ENCODE results near the gene HS3ST5. TPM values are rescaled to one million over a fixed set of nuclear protein-coding genes. Genes with fewer than 3 reads are reported as not detected.

The HS3ST5 gene
- total and polyA plus RNA-seq, 2 experiments from 2014 or later, result 2.8 to 3.5 TPM

GRCh38 chr6:114133816-114134215 is 209.0 kb downstream of the HS3ST5 start (continued):
- no peak for TF ChIP-seq ZNF462 (CRISPR knock-in tag; IDR thresholded peaks at IDR 0.05)
- no peak for TF ChIP-seq JUNB (IDR thresholded peaks at IDR 0.05; ENCODE audit: unreplicated experiment)
- no peak for TF ChIP-seq REST (IDR thresholded peaks at IDR 0.05; ENCODE audit: unreplicated experiment)

GRCh38 chr6:114131945-114132344 is 210.9 kb downstream of the HS3ST5 start:
- Histone ChIP-seq H4K20me1 (replicated peaks; ENCODE audit: insufficient read depth) (no peaks in the 10 kb centered on the region), H2AFZ (no peak overlapping the region), H3K4me2 (no peak overlapping the region), H3K36me3 (ENCODE audit: insufficient read depth) (no peaks in the 10 kb centered on the region), H3F3A (replicated peaks; ENCODE audit: low read depth) (no peaks in the 10 kb centered on the region), H3K4me1 (ENCODE audit: insufficient read depth) (no peaks in the 10 kb centered on the region), H3K79me2 (replicated peaks; ENCODE audit: insufficient read depth) (no peaks in the 10 kb centered on the region), H3K27ac (ENCODE audit: low read depth) (no peak overlapping the region), H3K27me3 (ENCODE audit: insufficient read depth) (no peaks in the 10 kb centered on the region), H3K9me2 (ENCODE audit: insufficient read depth) (0 out of 2 replicates have a peak, but pooled peaks cover 6% of the 10 kb centered on the region), H3K4me3 (no peak overlapping the region)
- Mint-ChIP-seq H3K27me3 (ENCODE audit: insufficient read depth, low read depth, poor library complexity) (no peaks in the 10 kb centered on the region), H3K9me3 (no peaks in the 10 kb centered on the region), H3K27ac (no peak overlapping the region), H3K4me1 (peaks cover 5% of the 10 kb centered on the region; the same call in 1 of the 3 replicates), H3K4me3 (no peak overlapping the region), H3K36me3 (ENCODE audit: low read depth) (peaks cover 6% of the 10 kb centered on the region)
- ATAC-seq, result no peak
- no peak for DNase-seq (ENCODE audit: low spot score)
- TF ChIP-seq NANOG (IDR thresholded peaks at IDR 0.05; ENCODE audit: borderline replicate concordance) (no peak), ZNF462 (CRISPR knock-in tag; IDR thresholded peaks at IDR 0.05) (no peak), ZNF114 (CRISPR knock-in tag; IDR thresholded peaks at IDR 0.05) (no peak), JUNB (IDR thresholded peaks at IDR 0.05; ENCODE audit: unreplicated experiment) (no peak), STAT1 (IDR thresholded peaks at IDR 0.05; ENCODE audit: unreplicated experiment) (no peak)

Data from GM23338 (cell line).